Ovary (tissue), 9 donors: Measurements from ENCODE around the gene TSPYL4. TPM values are rescaled to one million over a fixed set of nuclear protein-coding genes. Genes with fewer than 3 reads are reported as not detected.
A peak's percentile ranks its signal among the peaks of the same experiment; 100 is the strongest.
"Not testable (repeated sequence)": the region's sequence is repeated elsewhere in the genome, so short reads cannot be mapped to it uniquely, and the experiment has no call there.

ENCODE experiments used
- DNase-seq, 5 donors: peaks; one replicate each; pipeline ENCODE4 v3.0.0-alpha.2; 2019 to 2020
- H3K27ac ChIP-seq, 2 donors: fragments of 200-600 bp; one replicate each; pipeline versions ENCODE4 v1.5.1 to v1.8.0; 2019 to 2022
- H3K27me3 ChIP-seq: fragments of 200-600 bp; one replicate; pipeline ENCODE4 v1.8.0; 2022
- H3K36me3 ChIP-seq: fragments of 200-600 bp; sonication (generic); one replicate; pipeline ENCODE4 v1.5.1; 2019
- H3K4me1 ChIP-seq: one replicate; pipeline ENCODE4 v1.8.1; 2013; ENCODE audit warnings: mild to moderate bottlenecking, moderate library complexity; ENCODE audit not compliant: insufficient read depth
- H3K4me3 ChIP-seq: fragments of 200-600 bp; sonication (generic); one replicate; pipeline ENCODE4 v1.5.1; 2017
- H3K9me3 ChIP-seq, 2 donors: fragments of 200-600 bp in 1 of 2; sonication (generic) in 1 of 2; one replicate each; pipeline versions ENCODE4 v1.5.1 to v1.8.1; 2013 to 2019; ENCODE audit warnings: mild to moderate bottlenecking in 1 of 2, moderate library complexity in 1 of 2
- CTCF ChIP-seq, 3 donors: fragments of 450-650 bp in 2 of 3; fragments of 200-600 bp in 1 of 3; IDR thresholded peaks; one replicate each; pipeline versions ENCODE4 v1.5.1 to v1.8.0; 2016 to 2022; ENCODE audit warnings: antibody characterized with exemption in 3 of 3, mild to moderate bottlenecking in 1 of 3
- EP300 ChIP-seq: sonication (generic); formaldehyde crosslinking; IDR thresholded peaks from one replicate; pipeline ENCODE4 v1.6.1; 2017; ENCODE audit warnings: antibody characterized with exemption
- POLR2A ChIP-seq: fragments of 450-650 bp; IDR thresholded peaks from one replicate; pipeline ENCODE4 v1.6.1; 2017; ENCODE audit warnings: antibody characterized with exemption, mild to moderate bottlenecking, moderate library complexity
- WGBS, 3 donors: extraction: QIAGEN DNeasy Blood & Tissue Kit in 1 of 3; methylation state at CpG; one replicate each; pipeline versions ENCODE4 v1.1.5 to v1.1.7; 2013 to 2017; 5-methylcytosine and 5-hydroxymethylcytosine counted together
- intact Hi-C, 4 donors: fragments of 100-400 bp; cut with DNase I; formaldehyde crosslinking; loops; one replicate each; pipeline versions ENCODE4 v1.11.0 to v1.15.1; 2022 to 2023
- polyA plus RNA-seq, 2 donors: library from polyadenylated mRNA; stranded (reverse); fragments of 200-250 nt in 1 of 2; fragments of 350-450 nt in 1 of 2; fragmentation: Illumina TruSeq in 1 of 2; extraction: RNeasy Lipid Tissue Mini Kit (QIAGEN cat#74804) in 1 of 2; gene quantifications; one replicate each; pipeline ENCODE4 v1.2.3, GENCODE V29; 2013 to 2014
- total RNA-seq, 7 donors: library from RNA; depleted of rRNA in 2 of 7; stranded (reverse); fragments of >200 nt in 2 of 7; fragmentation: NEBNext Ultra II Directional in 3 of 7; extraction: Animal tissue kit (Norgen Biotek cat#: 25700) in 3 of 7; gene quantifications; one replicate each; pipeline versions ENCODE4 v1.1.0 to v1.2.4, GENCODE V29; 2016 to 2023
- donor health status: DM: no; HTN: no; CAD: no; lungs with moderate emphysema.
- donor health status: DM: no; HTN: no; CAD: no.
- donor health status: Bipolar disorder and iron deficiency.
- donor health status: DM: yes; HTN: yes; CAD: no.
- donor health status: DM: no; HTN: no; CAD: no.
- donor health status: DM: yes; HTN: yes; CAD: no.

Gene TSPYL4
- total and polyA plus RNA-seq, 9 donors: 18.1 to 44.4 (median 31.0) TPM

- no peaks in the 10 kb centered on the region for H3K36me3 ChIP-seq
- no peak overlapping the region for H3K4me3 ChIP-seq
- no peak for TF ChIP-seq EP300
- no peak for TF ChIP-seq CTCF (IDR thresholded peaks at IDR 0.05)
- no peak for TF ChIP-seq POLR2A
- intact Hi-C loops: loop anchor here in 1 of 4 donors (10.0 kb wide), 1 partner anchor 155 kb away; no protein-coding TSS in a partner anchor
- 81 to 85% (median 85%) methylated on average over 2 of the region's 2 CpGs for WGBS, 3 donors
- DNase-seq: no peak
- no peaks in the 10 kb centered on the region for H3K27me3 ChIP-seq
- H3K4me1 ChIP-seq: no peaks in the 10 kb centered on the region
- H3K9me3 ChIP-seq: no peaks in the 10 kb centered on the region
- H3K27ac ChIP-seq: no peak overlapping the region
Measured at GRCh38 chr6:116289876-116290275, 36.0 kb upstream of the TSPYL4 start.

GRCh38 chr6:116287689-116288282, 33.9 kb upstream of the TSPYL4 start:
- 83 to 94% (median 87%) methylated on average over 2 of the region's 2 CpGs for WGBS, 3 donors
- no peak for DNase-seq
- Histone ChIP-seq H3K27ac (no peak overlapping the region), H3K4me1 (peaks cover 3% of the 10 kb centered on the region), H3K36me3 (no peaks in the 10 kb centered on the region), H3K4me3 (no peak overlapping the region), H3K9me3 (no peaks in the 10 kb centered on the region), H3K27me3 (no peaks in the 10 kb centered on the region)
- intact Hi-C loops: loop anchor here in 1 of 4 donors (10.0 kb wide), 1 partner anchor 157 kb away; no protein-coding TSS in a partner anchor
- TF ChIP-seq POLR2A (no peak), EP300 (no peak), CTCF (IDR thresholded peaks at IDR 0.05) (peak; percentile 71 to 79 (median 77))

GRCh38 chr6:116286773-116287358, 33.0 kb upstream of the TSPYL4 start:
- H3K4me1 ChIP-seq: peaks cover 3% of the 10 kb centered on the region
- intact Hi-C loops: loop anchor here in 1 of 4 donors (10.0 kb wide), 1 partner anchor 158 kb away; no protein-coding TSS in a partner anchor
- no peaks in the 10 kb centered on the region for H3K9me3 ChIP-seq
- H3K4me3 ChIP-seq: no peak overlapping the region
- no peak overlapping the region for H3K27ac ChIP-seq
- H3K27me3 ChIP-seq: no peaks in the 10 kb centered on the region
- H3K36me3 ChIP-seq: no peaks in the 10 kb centered on the region
- DNase-seq: no peak
- TF ChIP-seq EP300 (no peak), CTCF (IDR thresholded peaks at IDR 0.05) (no peak), POLR2A (no peak)
- WGBS, 3 donors: 92 to 95% (median 94%) methylated on average over 1 of the region's 1 CpG

- not testable (repeated sequence) for H3K27me3 ChIP-seq, H3K36me3 ChIP-seq, H3K9me3 ChIP-seq, H3K4me1 ChIP-seq, H3K27ac ChIP-seq, H3K4me3 ChIP-seq, DNase-seq
- intact Hi-C loops: loop anchor here in 1 of 4 donors (10.0 kb wide), 1 partner anchor 160 kb away; no protein-coding TSS in a partner anchor
- 87 to 97% (median 96%) methylated on average over 4 of the region's 4 CpGs for WGBS, 3 donors
Measured at GRCh38 chr6:116284984-116285383, 31.1 kb upstream of the TSPYL4 start.

DNA sequence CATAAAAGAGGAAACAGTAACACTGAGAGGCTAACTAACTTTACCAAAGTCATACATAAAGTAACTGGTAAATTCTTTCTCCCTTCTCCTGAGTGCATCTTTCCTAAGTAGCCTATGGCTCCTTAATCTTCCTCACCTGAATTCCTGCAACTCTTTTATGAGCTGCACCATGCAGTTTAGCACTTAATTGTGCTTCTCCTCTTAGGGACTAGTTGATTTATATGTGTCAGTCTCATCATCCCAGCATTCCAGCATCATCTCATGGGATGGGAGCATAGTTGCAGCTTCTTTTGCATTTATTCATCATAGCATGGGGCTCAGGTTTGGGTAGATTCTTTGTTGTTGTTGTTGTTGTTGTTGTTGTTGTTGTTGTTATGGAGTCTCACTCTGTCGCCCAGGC, 29.3 kb upstream of the TSPYL4 start:
- 39 to 67% (median 54%) methylated on average over 1 of the region's 1 CpG for WGBS, 3 donors
- Histone ChIP-seq H3K9me3 (no peaks in the 10 kb centered on the region), H3K36me3 (no peaks in the 10 kb centered on the region), H3K4me3 (no peak overlapping the region), H3K4me1 (peaks cover 3% of the 10 kb centered on the region), H3K27ac (peak overlapping the region in 1 of 2 donors; percentile 50), H3K27me3 (no peaks in the 10 kb centered on the region)
- no peak for DNase-seq
- TF ChIP-seq EP300: no peak
- no peak for TF ChIP-seq CTCF (IDR thresholded peaks at IDR 0.05)
- TF ChIP-seq POLR2A: no peak
- intact Hi-C loops: loop anchor here in 1 of 4 donors (10.0 kb wide), 1 partner anchor 162 kb away; no protein-coding TSS in a partner anchor
